ENCODE data around the gene CDKAL1.

- TF ChIP-seq CTCF (IDR thresholded peaks at IDR 0.05) (no peak), POLR2A (IDR thresholded peaks at IDR 0.05) (no peak)
These were observed 745.4 kb downstream of the CDKAL1 start for GRCh38 chr6:21279619-21280018.

Data from prostate gland (tissue), 2 donors.